Effector memory CD4-positive, alpha-beta T cell (primary cell): ENCODE measurements around the gene ABCC9.

Experiments
- DNase-seq, 3 donors: peaks; one replicate each; pipeline ENCODE4 v3.0.0-alpha.2; 2020
- H3K27ac ChIP-seq: 2 replicates; pipeline ENCODE4 v1.7.0; 2013; ENCODE audit warnings: mild to moderate bottlenecking, low read length, moderate library complexity; ENCODE audit not compliant: insufficient read depth, poor library complexity, severe bottlenecking
- H3K27me3 ChIP-seq: replicated peaks from 2 replicates; pipeline ENCODE4 v1.7.0; 2013; ENCODE audit warnings: mild to moderate bottlenecking, low read length; ENCODE audit not compliant: insufficient read depth, control insufficient read depth, poor library complexity, severe bottlenecking
- H3K36me3 ChIP-seq: 2 replicates; pipeline ENCODE4 v1.7.0; 2013; ENCODE audit warnings: mild to moderate bottlenecking, low read length, moderate library complexity; ENCODE audit not compliant: control insufficient read depth, insufficient read depth
- H3K4me1 ChIP-seq: 2 replicates; pipeline ENCODE4 v1.7.0; 2013; ENCODE audit warnings: low read length, mild to moderate bottlenecking; ENCODE audit not compliant: control insufficient read depth, insufficient read depth, poor library complexity, severe bottlenecking
- H3K4me3 ChIP-seq: 2 replicates; pipeline ENCODE4 v1.7.0; 2013; ENCODE audit warnings: low read length, low read depth, mild to moderate bottlenecking; ENCODE audit not compliant: insufficient read depth, poor library complexity, severe bottlenecking
- H3K9me3 ChIP-seq: 2 replicates; pipeline ENCODE4 v1.7.0; 2013; ENCODE audit warnings: mild to moderate bottlenecking, low read length, moderate library complexity; ENCODE audit not compliant: control insufficient read depth

The ABCC9 gene

DNA sequence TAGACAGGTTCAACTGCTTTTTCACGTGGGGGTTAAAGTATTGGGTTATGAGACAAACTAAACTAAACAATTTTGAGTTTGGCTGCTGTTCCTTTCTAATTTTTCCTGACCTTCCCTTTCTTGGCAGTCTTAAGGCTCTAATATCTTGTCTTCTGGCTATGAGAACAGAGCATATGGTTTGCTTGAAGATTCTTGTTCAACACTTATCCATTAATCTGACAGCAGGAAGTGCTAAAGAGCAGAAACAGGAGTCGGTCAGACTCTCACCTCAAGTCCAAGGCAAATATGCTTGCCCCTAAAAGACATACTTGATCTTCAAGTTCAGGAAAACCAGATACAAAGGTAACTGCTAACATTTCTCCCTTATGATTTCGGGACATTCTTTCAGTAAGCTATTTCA lies 114.1 kb downstream of the ABCC9 start:
- DNase-seq, result no peak
- no peaks in the 10 kb centered on the region for H3K4me1 ChIP-seq
- no peaks in the 10 kb centered on the region for H3K27me3 ChIP-seq
- H3K4me3 ChIP-seq, result no peak overlapping the region
- H3K9me3 ChIP-seq, result no peaks in the 10 kb centered on the region
- H3K27ac ChIP-seq, result no peak overlapping the region
- no peaks in the 10 kb centered on the region for H3K36me3 ChIP-seq

DNA sequence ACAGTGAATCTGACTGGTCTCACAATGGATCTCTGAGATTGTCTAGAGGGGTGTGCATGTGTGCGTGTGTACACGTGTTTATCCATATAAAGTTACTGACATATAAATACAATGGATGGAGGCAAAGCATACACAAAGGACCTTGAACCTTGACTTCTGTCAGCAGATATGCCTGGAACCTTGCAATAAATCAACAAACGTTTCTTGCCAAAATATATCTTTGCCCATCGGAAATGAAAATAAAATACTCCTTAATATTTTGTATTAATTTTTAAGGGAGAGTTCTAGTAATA lies 114.7 kb downstream of the ABCC9 start:
- H3K9me3 ChIP-seq, result no peaks in the 10 kb centered on the region
- H3K4me3 ChIP-seq, result no peak overlapping the region
- no peak overlapping the region for H3K27ac ChIP-seq
- no peaks in the 10 kb centered on the region for H3K36me3 ChIP-seq
- H3K27me3 ChIP-seq, result no peaks in the 10 kb centered on the region
- DNase-seq, result no peak
- H3K4me1 ChIP-seq, result no peaks in the 10 kb centered on the region

DNA sequence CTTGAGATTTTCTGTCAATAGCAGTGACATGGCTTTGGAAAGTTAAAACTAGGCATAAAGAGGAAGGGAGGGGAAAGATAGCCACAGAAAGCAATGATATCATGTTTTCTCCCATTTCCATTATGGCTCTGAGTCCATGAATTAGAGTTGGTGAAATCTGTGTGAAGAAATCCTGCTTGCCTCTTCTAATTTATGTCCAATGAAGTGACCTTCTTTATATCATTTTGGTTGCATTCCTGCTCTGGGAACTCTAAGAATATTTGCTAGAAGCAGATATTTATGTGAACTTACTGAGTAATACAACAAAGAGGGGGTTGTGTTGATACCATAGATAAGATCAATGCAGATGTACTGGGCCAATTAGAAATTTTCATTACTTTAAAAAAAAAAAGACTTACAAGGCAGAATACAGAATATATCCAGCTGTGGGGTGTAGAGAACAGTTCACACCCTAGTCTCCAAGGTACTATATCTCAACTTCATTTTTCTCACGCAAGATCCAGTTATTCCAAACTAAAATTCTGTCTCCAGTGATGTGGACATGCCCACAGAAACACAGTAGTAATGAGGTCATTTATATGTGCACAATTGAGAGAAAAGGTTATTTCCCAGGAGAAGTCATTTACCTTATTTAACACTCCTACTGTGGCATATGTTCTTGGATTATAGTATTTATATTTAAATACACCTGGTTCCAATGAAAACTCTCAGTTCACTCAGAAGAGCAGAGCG lies 115.2 kb downstream of the ABCC9 start:
- H3K4me1 ChIP-seq, result no peaks in the 10 kb centered on the region
- no peak overlapping the region for H3K4me3 ChIP-seq
- H3K36me3 ChIP-seq, result no peaks in the 10 kb centered on the region
- no peaks in the 10 kb centered on the region for H3K9me3 ChIP-seq
- no peak for DNase-seq
- H3K27me3 ChIP-seq, result no peaks in the 10 kb centered on the region
- H3K27ac ChIP-seq, result no peak overlapping the region

- H3K4me1 ChIP-seq, result no peaks in the 10 kb centered on the region
- H3K27me3 ChIP-seq, result no peaks in the 10 kb centered on the region
- H3K4me3 ChIP-seq, result no peak overlapping the region
- no peaks in the 10 kb centered on the region for H3K9me3 ChIP-seq
- H3K36me3 ChIP-seq, result no peaks in the 10 kb centered on the region
- no peak for DNase-seq
- H3K27ac ChIP-seq, result no peak overlapping the region
Observed at GRCh38 chr12:21823581-21823980, 117.6 kb downstream of the ABCC9 start.

DNA sequence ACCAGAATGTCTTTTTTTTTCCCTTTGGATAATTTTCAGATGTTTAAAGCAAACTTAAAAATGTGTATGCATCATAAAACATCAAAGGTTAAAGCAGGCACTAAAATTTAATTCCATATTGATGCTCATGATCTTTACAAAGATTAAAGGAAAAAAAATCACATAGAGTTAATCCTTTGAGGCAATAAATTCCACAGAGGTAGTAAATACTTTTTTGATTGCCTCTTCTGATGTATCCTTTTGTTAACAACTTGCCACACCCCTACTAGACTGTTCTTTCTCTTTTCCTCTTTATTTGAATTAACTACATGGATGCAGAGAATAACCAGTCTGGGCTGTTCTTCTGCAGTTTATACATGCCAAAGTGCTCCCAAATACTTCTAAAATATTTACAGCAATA lies 121.5 kb downstream of the ABCC9 start:
- H3K27me3 ChIP-seq, result no peaks in the 10 kb centered on the region
- no peak for DNase-seq
- H3K27ac ChIP-seq, result no peak overlapping the region

DNA sequence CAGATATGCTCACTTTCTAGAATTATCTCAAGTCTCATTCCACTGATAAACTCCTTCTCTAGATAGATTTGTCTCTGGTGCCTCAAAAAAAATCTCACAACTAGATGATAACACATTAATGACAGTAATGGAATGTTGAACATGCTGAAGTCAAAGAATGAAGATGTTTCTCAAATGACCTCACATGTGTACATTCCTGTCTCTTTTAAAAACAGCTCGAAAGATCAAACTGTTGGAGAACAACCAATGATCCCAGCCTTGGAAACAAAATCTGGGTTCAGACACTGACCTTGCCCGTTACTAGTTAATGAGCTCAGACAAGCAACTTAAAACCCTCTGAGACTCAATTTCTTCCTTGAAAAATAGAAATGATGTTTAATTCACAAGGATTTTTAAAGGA lies 122.0 kb downstream of the ABCC9 start:
- Histone ChIP-seq H3K27ac (no peak overlapping the region), H3K36me3 (no peaks in the 10 kb centered on the region), H3K4me1 (no peaks in the 10 kb centered on the region), H3K9me3 (no peaks in the 10 kb centered on the region), H3K27me3 (no peaks in the 10 kb centered on the region), H3K4me3 (no peak overlapping the region)
- DNase-seq, result no peak

More for the DNA sequence above, 121.5 kb downstream of the ABCC9 start:
- Histone ChIP-seq H3K4me1 (no peaks in the 10 kb centered on the region), H3K36me3 (no peaks in the 10 kb centered on the region), H3K4me3 (no peak overlapping the region), H3K9me3 (no peaks in the 10 kb centered on the region)

- Histone ChIP-seq H3K27ac (no peak overlapping the region), H3K4me1 (no peaks in the 10 kb centered on the region), H3K36me3 (no peaks in the 10 kb centered on the region), H3K9me3 (no peaks in the 10 kb centered on the region), H3K27me3 (no peaks in the 10 kb centered on the region), H3K4me3 (no peak overlapping the region)
- no peak for DNase-seq
Observed at GRCh38 chr12:21818627-21819026, 122.6 kb downstream of the ABCC9 start.

DNA sequence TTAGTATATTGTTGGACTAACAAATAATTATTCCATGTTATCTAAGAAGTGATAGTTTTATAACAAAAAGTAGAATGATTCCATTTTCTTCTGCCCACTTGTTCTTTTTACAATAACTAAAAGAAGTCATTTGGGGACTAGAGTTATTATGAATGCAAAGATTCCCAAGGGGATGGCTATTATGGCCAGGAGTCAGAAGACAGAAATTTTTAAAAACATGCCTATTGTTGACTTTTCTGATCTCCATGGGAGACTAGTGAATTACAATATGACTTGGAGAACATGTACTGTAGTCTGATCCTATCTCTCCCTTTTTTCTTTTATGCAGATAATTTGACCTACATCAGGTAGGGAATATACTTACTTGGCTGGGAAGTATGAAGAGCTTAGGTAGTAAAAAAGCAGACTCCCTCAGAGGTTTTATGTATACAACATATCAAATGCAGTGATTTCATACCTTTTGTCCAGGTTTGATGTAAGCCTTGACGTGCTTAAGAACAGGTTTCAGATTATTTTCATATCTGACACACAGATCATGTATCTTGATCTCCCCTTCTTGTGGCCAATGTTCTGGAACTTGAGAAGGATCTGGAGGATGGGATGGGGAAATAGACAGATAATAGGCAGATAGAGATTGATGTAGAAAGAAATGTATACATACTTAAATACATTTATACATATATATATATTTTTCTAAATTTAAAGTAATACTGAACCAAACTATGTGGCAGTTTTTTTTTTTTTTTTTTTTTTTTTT lies 125.7 kb downstream of the ABCC9 start:
- no peak for DNase-seq
- Histone ChIP-seq H3K4me1 (no peaks in the 10 kb centered on the region), H3K27me3 (no peaks in the 10 kb centered on the region), H3K27ac (no peak overlapping the region), H3K36me3 (no peaks in the 10 kb centered on the region), H3K4me3 (no peak overlapping the region), H3K9me3 (no peaks in the 10 kb centered on the region)

- Histone ChIP-seq H3K9me3 (no peaks in the 10 kb centered on the region), H3K27me3 (no peaks in the 10 kb centered on the region), H3K36me3 (no peaks in the 10 kb centered on the region), H3K4me1 (no peaks in the 10 kb centered on the region), H3K27ac (no peak overlapping the region), H3K4me3 (no peak overlapping the region)
- DNase-seq, result no peak
Observed at GRCh38 chr12:21814814-21815213, 126.4 kb downstream of the ABCC9 start.

GRCh38 chr12:21814327-21814726 lies 126.9 kb downstream of the ABCC9 start:
- H3K27me3 ChIP-seq, result no peaks in the 10 kb centered on the region
- H3K4me3 ChIP-seq, result no peak overlapping the region
- H3K36me3 ChIP-seq, result no peaks in the 10 kb centered on the region
- H3K27ac ChIP-seq, result no peak overlapping the region
- DNase-seq, result no peak
- no peaks in the 10 kb centered on the region for H3K9me3 ChIP-seq
- no peaks in the 10 kb centered on the region for H3K4me1 ChIP-seq
